HG02885 (cell line): Measurements from ENCODE around the gene FHIT.

Experiments used
- ATAC-seq: cut with Tn5 transposase; IDR thresholded peaks from one replicate; pipeline ENCODE4 v1.9.1; 2021; ENCODE audit warnings: mild to moderate bottlenecking; ENCODE audit not compliant: unreplicated experiment, poor library complexity

FHIT gene

DNA sequence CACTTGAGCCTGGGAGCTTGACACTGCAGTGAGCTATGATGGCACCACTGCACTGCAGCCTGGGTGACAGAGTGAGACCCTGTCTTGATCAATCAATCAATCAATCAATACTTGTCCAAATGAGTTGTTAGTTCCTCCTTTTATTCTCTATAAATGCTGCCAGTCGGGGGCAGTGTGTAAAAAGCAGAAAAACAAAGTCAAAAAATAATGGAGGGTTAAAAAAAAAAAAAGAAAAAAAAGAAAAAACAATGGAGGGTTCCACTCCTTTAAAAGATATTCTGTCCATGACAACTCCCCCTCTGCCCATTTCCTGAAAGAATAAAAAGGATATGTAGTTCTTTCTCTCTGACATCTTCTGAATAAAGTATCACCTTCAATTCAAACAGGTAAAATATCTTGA is 1068.6 kb downstream of the FHIT start:
- ATAC-seq = no peak

DNA sequence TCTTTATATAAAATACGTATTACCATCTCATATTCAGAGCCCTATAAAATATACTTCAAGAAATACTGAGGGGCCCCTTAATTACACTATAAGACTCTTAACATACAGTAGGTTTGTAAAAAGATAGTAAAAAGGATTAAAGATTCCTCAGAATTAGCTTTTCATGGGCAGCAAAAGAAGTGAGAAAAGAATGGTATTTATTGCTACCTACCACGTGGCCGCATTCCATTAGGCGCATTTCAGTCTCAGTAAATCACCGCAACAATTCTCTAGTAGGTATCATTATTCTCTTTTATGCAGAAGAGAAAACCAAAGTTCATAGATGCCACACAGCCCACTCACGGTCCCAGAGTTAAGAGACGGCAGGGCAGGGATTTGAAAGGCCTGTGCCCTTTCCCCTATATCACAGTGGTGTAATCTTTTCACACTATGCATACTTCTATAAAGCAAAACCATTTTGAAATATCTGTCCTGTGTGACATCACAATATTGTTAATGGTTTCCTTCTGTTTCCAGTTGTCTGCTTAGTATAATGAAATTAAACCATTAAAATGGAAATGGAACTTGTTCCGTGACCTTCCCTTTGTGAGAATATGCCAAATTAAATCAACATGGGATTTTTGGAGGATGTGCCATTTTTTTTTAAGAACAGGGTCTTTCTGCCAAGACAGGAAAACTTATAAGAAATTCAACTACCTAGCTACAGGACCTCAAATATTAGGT is 1072.2 kb downstream of the FHIT start:
- no peak for ATAC-seq

DNA sequence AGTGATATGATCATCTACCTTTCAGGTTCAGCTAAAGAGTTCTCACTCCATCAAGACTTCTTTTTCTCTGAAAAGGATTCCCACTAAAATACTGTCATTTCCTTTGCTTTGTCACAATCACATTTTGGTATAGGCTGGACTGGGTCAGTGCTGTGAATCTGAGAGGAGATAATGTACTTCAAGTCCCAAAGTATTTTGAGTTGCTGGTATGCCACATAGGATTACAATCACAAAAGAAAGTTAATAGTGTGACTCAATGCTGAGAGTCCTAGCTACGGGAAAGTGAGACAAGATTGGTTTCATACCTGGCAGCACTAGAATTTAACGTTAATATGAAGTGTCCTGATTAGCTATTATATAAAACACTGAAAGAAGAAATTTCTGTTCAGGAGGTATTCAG is 1073.5 kb downstream of the FHIT start:
- ATAC-seq = no peak

DNA sequence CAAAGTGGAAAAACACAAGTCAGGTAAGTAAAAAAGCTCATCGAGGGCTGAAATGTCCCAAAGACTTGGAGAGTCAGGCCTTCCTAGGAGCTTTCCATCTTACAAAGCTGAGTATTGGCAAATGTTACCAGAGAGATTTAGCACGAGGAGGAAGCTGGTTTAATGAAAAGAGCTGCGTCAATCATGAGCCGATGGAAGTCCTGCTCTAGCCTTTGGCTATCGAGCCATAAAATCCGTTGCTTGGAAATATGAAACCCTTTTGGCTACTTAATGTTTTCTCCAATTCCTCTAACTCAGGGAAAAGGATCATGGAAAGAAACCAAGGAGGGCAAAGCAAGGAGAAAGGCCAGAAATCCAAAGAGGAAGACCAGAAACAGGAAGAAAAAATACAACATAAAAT is 1074.6 kb downstream of the FHIT start:
- ATAC-seq = no peak

DNA sequence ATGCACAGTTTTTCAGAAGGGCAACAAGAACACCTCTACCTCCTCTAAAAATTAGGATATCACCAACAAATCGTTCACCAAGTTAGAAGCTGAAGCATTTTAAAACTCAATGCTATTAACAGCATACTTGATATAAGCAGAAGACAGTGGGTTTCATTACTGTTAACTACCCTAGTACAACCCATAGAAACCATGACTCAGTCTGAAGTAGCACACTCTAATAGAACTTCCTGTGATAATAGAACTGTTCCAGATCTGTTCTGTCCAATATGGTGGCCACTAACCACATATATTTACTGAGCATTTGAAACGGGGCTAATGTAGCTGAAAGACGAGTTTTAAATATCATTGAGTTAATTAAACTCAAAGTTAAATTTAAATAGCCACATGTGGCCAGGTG is 1075.6 kb downstream of the FHIT start:
- ATAC-seq = no peak

DNA sequence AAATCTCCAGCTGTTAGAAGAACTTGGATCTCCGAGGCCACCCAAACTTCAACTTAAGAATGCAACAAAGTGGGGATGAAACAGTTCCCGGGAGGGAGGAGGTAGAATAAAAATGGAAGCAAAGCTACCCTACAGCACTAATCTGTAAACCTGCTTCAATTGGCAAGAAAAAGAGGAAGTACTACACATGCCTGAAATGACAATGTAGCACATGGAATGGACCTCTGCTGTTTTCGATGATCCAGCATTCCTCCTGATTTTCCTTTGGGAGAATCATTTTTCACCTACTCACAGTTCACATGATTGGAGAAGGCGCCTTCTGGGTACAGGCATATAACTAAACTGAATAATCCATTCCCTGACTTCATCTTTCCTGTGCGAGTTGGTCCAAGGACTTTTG is 1081.5 kb downstream of the FHIT start:
- no peak for ATAC-seq

DNA sequence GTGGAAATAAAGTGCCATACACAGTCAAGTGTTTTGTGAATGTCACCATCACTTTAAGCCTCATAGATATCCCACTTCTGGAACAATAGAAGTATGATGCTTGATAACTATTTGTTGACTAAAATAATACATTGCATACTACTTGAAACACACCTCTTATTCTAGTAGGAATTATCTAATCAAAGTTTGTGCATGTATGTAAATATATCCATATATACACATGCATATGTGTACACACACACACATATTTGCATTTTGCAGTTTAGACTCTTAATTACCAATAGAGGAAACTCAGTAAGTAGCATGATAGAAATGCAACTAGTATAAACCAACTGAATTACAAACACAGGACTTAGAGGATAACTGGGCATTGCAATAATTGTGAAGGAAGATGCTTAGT is 1084.1 kb downstream of the FHIT start:
- ATAC-seq = no peak

DNA sequence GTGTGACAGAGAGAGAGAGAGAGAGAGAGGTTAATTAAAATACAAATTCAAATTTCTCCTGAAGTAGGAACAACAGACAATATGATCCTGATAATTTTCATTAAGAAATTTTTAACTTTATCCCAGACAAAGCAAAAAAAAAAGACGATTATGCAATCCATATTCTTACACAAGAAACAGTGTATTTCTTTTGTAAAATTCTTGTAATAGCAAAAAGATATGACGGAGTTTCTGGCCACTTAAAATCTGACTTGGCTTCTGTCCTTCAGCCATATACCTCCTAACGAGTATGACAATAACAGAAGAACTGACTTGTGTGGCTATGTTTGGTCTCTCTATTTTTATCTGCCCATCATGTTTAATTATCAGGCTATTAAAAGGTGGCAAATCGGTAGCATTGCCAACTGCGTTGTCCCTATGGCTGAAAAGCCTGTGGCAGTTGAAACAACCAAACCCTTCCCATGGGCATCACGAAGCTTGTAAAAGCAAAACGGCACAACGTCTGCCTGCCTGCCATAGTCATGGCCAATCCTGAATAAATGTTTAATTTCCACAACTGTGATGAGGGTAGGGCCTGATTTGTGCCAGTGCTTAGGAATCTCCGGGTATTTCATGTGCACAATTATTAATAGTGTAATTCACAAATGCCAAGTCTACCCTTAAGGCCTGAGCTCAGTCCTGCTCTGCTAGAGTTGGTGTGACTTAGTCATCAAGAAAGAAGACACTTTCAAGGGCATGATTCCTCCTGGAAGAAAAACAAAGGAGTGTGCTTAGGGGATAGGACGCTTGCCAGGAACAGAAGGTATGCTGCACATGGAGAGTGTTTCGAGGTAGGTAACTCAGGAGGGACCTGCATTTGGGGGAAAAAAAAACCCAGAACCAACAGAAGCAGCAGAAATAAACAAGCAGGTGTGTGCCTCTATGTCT is 1090.2 kb downstream of the FHIT start:
- no peak for ATAC-seq

DNA sequence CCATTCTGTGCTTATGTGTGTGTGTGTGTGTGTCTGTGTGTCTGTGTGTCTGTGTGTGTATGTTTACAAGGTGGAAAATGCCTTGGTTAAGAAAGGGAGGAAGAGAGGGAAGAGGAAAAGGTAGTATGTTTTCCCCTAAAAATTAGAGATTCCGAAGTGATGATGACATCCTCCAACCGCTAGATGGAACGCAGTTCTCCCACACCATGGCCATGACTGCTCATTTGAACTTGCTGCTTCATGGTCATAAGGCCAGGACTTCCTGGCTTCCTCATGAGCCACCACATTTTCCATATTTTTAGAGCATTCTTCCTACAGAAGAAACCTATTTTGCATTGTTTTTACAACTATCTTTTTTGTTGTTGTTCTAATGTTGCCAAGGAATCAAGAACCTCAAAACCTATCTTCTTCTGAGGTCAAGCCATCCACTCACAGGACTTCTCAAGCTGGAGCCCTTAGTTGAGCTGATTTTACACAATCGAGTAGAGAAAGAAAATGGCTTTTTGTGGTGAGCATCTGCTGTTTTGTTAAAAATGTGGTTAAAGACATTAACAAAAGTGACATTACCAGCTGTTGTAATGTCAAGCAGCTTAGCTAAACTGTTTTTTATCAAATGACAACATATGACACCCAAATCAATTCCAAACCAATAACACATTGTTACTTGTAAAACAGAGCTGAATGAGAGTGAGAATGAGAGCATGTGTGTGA is 1091.0 kb downstream of the FHIT start:
- ATAC-seq = no peak

DNA sequence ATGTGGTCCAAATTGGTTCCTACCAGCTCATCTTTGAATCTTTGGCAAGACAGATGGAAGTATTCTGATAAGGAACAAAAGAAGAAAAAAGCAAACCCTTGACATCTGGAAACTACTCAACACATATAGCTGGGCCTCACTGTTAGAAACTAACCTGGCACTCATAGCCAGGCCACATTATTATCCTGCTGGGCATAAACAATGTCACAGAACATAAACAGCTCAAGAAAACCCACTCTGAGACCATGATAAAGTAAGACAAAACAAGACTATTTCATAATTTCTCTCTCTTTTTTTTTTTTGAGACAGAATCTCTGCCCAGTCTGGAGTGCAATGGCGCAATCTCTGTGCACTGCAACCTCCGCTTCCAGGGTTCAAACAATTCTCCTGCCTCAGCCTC is 1093.2 kb downstream of the FHIT start:
- no peak for ATAC-seq

DNA sequence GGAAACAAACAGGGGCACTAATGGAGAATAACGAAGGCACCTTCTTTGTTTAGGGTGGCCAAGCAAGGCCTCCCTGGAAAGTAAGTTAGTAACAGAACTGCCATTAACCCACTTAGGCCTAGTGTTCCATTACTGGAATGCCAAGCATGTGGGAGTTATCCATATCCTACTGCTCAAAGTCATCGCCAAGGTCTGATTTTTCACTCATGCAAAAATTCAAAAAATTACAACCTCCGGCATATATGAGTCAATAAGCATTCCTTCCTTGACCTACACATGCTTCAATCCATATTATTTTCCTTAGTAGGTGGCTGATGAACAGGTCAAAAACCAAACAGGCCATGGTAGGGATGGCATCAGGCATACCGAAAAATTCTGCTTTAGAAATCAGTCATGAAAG is 1097.2 kb downstream of the FHIT start:
- no peak for ATAC-seq

DNA sequence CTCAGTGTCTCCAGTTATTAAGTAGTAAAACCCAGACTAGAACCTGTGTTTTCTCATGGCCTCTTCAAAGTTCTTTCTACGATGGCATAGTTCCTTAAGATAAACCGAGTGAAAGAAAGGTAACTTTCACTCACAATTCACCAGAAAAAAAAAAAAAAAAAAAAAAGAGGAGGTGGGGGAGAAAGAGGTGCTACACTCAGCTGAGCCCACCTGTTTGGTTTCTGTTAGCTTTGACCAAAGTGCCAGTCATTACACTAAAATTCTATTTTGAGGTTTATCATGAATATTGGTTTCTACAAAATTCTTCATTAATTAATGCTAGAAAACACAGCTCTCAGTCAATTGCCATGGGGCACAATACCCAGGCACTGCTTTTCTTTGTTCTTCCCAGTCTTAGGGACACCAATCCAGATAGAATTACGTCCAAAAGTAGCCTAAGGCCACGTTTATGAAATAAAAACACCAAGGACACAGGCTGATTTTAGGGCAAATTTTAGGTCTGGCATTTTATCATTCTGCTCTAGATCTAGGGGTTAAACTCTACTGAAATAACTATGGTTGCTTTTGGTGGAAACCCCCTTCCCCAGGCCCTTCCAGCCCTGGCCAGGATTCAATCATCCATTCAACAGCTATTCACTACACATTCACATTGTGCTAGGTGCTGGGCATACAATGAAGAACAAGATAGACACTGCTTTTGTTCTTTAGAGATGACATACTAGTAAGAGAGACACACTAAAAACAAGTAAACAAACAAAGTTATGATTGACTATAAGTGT is 1097.8 kb downstream of the FHIT start:
- ATAC-seq = no peak

DNA sequence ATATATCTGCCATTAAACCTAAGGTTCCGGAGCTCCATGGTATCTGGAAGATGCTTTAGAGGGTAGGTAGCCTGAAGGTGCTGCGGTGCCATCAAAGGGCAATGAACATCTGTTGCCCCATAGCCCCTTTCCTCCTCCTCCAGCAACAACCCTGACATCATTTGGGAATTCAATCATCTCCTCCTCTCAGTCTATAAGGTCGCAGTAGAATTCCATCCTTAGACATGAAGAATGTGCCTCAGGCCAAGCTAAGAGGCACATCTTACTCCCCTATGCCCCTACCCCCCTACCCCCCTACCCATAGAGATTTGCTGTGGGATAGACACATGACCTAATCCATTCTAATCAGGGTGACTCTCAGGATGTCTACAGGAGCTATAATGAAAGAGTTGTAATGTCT is 1101.8 kb downstream of the FHIT start:
- no peak for ATAC-seq

DNA sequence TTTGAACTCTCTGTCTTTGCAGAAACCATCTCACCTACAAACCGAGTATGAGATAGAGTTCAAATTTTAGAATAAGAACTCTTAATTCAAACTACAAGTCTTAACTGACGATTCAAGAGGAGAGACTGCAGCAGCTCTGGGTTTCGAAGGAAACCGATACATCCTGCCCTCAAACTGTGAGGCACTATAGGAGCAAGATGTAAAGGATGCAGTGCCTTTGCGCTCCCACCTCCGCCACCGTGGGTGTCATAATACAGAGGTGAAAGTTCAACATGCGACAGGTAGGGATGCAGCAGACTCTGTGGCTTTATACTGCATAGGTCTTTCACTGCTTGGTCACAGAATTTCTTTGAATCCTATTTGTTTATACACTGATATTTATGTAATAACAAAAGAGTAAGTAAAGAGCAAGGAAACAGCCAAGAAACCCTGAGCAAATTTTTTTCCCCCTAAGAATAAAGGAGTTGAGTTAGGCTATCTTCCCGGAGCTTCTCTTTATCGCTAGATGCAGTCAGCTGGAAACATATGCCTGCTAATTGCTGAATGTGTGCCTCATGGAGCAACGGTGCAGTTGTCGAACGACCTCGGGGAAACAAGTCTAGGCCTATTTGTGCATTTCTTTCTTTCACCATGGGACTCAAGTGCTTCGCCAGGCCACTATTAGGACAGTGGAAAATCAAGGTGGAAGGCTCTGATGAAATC is 1103.9 kb downstream of the FHIT start:
- ATAC-seq = no peak

DNA sequence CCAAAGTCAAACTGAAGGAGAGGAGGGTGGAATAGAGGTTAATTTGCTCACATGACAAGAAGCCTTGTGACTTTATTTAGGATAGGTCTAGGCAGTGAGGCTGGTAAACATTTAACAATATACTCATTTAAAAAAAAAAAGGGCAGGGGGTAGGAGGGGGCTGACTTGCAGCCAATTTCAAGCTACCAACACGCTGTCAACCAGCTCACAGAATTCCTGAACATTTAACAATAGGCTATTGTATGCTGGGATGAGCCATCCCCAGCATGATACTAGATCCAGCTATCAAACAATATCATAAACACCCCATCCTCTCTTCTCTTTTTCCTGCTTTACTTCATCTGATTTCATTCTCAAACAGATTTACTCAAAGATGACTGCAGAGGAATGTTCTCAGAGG is 1105.1 kb downstream of the FHIT start:
- no peak for ATAC-seq

DNA sequence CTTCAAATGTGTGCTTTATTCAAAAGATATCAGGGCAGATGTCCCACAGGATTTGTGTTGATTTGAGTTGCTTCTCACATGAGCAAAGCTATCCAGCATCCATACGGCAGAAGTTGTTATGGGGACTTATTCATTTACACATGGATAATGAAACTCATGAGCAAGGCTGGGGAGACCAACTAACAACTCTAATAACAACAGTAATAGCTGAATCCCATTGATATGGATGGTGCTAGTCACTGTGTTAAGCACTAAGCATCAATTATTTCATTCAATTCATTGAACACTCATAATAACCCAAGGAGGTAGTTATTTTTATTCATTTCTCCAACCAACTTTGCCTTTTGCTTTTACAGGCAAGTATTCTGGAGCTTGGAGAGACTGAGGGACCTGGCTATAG is 1107.2 kb downstream of the FHIT start:
- ATAC-seq = no peak

DNA sequence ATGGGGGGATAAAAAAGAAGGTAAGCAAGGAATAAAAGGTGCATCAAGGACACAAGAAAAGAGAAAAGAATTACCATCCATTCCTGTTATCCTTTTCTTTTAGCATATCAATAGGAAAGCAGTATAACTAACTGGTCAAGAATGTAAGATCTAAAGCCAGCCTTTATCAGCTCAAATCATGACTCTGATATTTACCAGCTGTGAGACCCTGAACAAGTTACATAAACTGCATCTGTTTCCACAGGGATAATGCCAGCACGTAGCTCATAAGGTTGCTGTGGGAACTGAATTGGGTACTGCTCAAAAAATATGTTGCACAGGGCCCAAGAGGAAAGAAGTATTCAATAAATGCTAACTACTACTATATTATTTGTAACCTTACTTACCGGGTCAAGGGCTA is 1109.2 kb downstream of the FHIT start:
- no peak for ATAC-seq

DNA sequence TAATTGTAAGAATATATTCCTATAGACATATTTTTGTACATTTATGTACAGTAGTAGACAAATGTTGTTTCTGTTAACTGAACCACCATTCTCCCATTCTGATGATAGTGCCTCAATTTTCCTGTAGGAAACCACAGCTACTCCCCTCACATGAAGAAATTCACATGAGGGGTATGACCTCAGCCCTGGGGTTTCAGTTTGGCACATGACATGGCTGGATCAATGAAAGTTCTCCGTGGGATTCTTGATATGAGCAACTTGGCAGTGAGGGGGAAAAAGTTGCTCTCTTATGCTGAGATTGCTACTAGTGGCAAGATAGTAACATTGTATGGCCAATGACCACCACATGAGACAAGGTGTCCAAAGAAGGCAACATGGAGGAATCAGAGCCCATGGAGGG is 1111.1 kb downstream of the FHIT start:
- no peak for ATAC-seq

DNA sequence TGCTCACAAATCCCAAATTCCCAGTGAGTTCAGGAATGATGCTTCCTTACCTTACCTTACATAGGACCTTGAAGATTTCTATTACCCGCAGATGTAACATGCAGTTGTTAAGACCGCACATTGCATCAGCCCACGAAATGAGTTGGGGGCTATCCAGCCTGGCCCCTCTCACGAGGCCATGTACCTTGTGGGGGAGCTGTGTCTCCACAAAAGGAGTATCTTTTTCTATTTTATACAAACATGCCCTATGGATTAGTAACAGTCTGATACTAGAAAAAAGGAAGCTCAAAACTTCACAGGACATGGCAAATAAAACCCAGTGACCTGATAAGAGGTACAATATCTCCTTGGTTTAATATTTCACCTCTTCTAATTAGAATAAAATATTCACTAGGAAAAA is 1114.7 kb downstream of the FHIT start:
- no peak for ATAC-seq

DNA sequence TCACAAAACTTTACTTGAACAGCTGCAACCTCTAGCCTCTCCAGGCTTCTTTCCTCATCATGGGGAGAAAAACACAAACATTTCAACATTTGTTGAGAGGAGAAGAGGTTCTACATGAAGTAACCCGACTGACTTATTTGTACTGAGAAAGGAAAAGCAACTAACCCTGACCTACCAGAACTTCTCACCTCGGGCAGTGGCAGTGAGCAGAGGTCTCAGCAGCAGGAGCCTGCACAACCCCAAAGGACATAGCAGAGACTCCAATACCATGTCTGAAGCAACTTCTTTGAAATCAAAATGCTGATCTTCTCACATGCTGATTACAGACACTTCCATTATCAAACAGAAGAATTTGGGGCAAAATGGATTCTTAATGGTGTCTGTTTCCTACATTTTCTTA is 1115.8 kb downstream of the FHIT start:
- ATAC-seq = no peak
